Heart left ventricle (tissue), 13 donors: Measurements from ENCODE around the gene MRPL24.

ENCODE experiments used
- CTCF ChIP-seq, 12 donors: fragments of 200-600 bp; sonication (generic) in 4 of 12; IDR thresholded peaks; one replicate each; pipeline versions ENCODE4 v1.5.0 to v1.8.0; 2018 to 2022; ENCODE audit warnings: antibody characterized with exemption in 12 of 12, mild to moderate bottlenecking in 5 of 12
- POLR2A ChIP-seq, 2 donors: fragments of 450-650 bp; IDR thresholded peaks; one replicate each; pipeline ENCODE4 v1.6.1; 2017; ENCODE audit warnings: antibody characterized with exemption in 2 of 2, mild to moderate bottlenecking in 2 of 2, moderate library complexity in 2 of 2
- donor health status: ischemic (EF 13 %, LVEDD 7.1; RV severe dilation, severe dysfunction).
- donor health status: DM: no; HTN: yes; CAD: no.
- donor health status: DM: no; HTN: no; CAD: no.
- donor health status: ischemic (EF 25% LVEDD 6.9; RV normal size, moderate dysfunction).
- donor health status: ischemic (EF 25% LVEDD 5.7; RV mildly dilated, moderate dysfunction).
- donor health status: ischemic (EF 35%, LVEDD 5.7; RV mildly dilated, moderate dysfunction).
- donor health status: nonischemic (EF 11% LVEDD 7.7; RV severe dilation, severe dysfunction).
- donor health status: DM: yes; HTN: yes; CAD: no.
- donor health status: PGD.
- donor health status: ischemic (EF 29% LVEDD 5.4; RV normal size, mild dysfunction).
- donor health status: nonischemic (EF 23%, LVEDD 6.1; RV moderate dilation, normal function).

GRCh38 chr1:156748670-156749418 is 8.0 kb upstream of the MRPL24 start:
- TF ChIP-seq CTCF (IDR thresholded peaks at IDR 0.05): no peak
- no peak for TF ChIP-seq POLR2A (IDR thresholded peaks at IDR 0.05)
